Hypothalamus (tissue), 51 donors: ENCODE data around the gene NUCB1.
A peak's percentile ranks its signal among the peaks of the same experiment; 100 is the strongest.
"Not testable (repeated sequence)": the region's sequence is repeated elsewhere in the genome, so short reads cannot be mapped to it uniquely, and the experiment has no call there.

Source experiments
- DNase-seq, 51 donors: peaks; one replicate each; lab custom pipeline; 2025; lab: John Stamatoyannopoulos, UW

Gene NUCB1

GRCh38 chr19:48900477-48901406 is 630 bp downstream of the NUCB1 start:
- peak in 7 of 51 donors; percentile 3 to 35 (median 18) for DNase-seq

GRCh38 chr19:48902291-48902690 is 2.2 kb downstream of the NUCB1 start:
- DNase-seq, result not testable (repeated sequence)

GRCh38 chr19:48903788-48904187 is 3.7 kb downstream of the NUCB1 start:
- not testable (repeated sequence) for DNase-seq

- DNase-seq, result no peak
Observed at GRCh38 chr19:48905664-48906063, 5.6 kb downstream of the NUCB1 start.

GRCh38 chr19:48906324-48906723 is 6.2 kb downstream of the NUCB1 start:
- no peak for DNase-seq

- no peak for DNase-seq
Observed at GRCh38 chr19:48907671-48908070, 7.6 kb downstream of the NUCB1 start.

GRCh38 chr19:48909424-48910077 is 9.4 kb downstream of the NUCB1 start:
- DNase-seq, result not testable (repeated sequence)

- DNase-seq, result no peak
Observed at GRCh38 chr19:48910803-48911202, 10.7 kb downstream of the NUCB1 start.

GRCh38 chr19:48913114-48913889 is 13.2 kb downstream of the NUCB1 start:
- DNase-seq, result no peak

GRCh38 chr19:48914181-48914580 is 14.1 kb downstream of the NUCB1 start:
- DNase-seq, result no peak

GRCh38 chr19:48915757-48916156 is 15.6 kb downstream of the NUCB1 start:
- DNase-seq, result no peak

GRCh38 chr19:48918071-48918470 is 18.0 kb downstream of the NUCB1 start:
- no peak for DNase-seq

- DNase-seq, result peak in 3 of 51 donors; percentile 3 to 13 (median 7)
Observed at GRCh38 chr19:48918801-48919247, 18.7 kb downstream of the NUCB1 start.

GRCh38 chr19:48919271-48919670 is 19.2 kb downstream of the NUCB1 start:
- DNase-seq, result not testable (repeated sequence)

GRCh38 chr19:48920949-48921348 is 20.8 kb downstream of the NUCB1 start:
- no peak for DNase-seq

- DNase-seq, result no peak
Observed at GRCh38 chr19:48921721-48922500, 21.8 kb downstream of the NUCB1 start.

- no peak for DNase-seq
Observed at GRCh38 chr19:48922548-48923490, 22.7 kb downstream of the NUCB1 start.

GRCh38 chr19:48925240-48925843 is 25.2 kb downstream of the NUCB1 start:
- peak in 1 of 51 donors; percentile 4 for DNase-seq

- DNase-seq, result not testable (repeated sequence)
Observed at GRCh38 chr19:48925890-48926289, 25.8 kb downstream of the NUCB1 start.
